Adrenal gland (tissue), 5 donors: ENCODE data around the gene FAM184B.

Experiments used
- CTCF ChIP-seq, 6 experiments: fragments of 450-650 bp in 4 of 6; fragments of 200-600 bp in 2 of 6; sonication (generic) in 1 of 6; IDR thresholded peaks; 1 replicate in 5 of 6; 2 replicates in 1 of 6; pipeline versions ENCODE4 v1.5.1 to v1.8.0; 2016 to 2021; ENCODE audit warnings: antibody characterized with exemption in 6 of 6, mild to moderate bottlenecking in 2 of 6, moderate library complexity in 1 of 6
- POLR2A ChIP-seq, 2 donors: fragments of 450-650 bp; IDR thresholded peaks; one replicate each; pipeline ENCODE4 v1.6.1; 2017; ENCODE audit warnings: antibody characterized with exemption in 2 of 2, mild to moderate bottlenecking in 2 of 2, moderate library complexity in 1 of 2
- donor health status: DM: no; HTN: no; CAD: no.

- no peak for TF ChIP-seq CTCF (IDR thresholded peaks at IDR 0.05)
- TF ChIP-seq POLR2A (IDR thresholded peaks at IDR 0.05) = no peak
Measured at GRCh38 chr4:17647927-17648326, 133.5 kb downstream of the FAM184B start.
